ENCODE measurements around the gene CD300C. TPM values are rescaled to one million over a fixed set of nuclear protein-coding genes. Genes with fewer than 3 reads are reported as not detected.
"Not testable (repeated sequence)": the region's sequence is repeated elsewhere in the genome, so short reads cannot be mapped to it uniquely, and the experiment has no call there.

Gene CD300C
- not detected in 2 replicates for total RNA-seq (2012; rRNA removed)

DNA sequence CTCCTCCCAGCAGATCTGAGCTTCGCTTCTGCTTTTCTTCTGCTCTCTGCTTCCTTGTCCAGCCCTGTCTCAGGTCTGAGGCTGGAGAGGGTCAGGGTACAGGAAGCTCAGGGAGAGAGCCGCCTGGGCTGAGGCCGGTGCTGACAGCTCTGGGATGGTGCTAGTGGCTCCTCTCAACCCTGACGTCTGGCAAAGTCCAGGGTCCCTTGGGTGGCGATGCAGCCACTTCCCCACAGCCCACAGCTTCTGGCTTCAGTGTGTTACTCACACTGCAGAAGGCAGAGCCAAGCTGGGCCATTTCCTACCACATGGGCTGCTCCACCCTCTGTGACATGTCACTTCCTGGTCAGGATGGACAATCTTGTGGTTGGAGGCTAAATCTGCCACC, at the start of gene CD300C:
CD300C (minus strand) TSS at position 273 of the 388 bp plus-strand sequence. CDS start 333 bp downstream, outside the sequence.
- Histone ChIP-seq H3K4me2 (ENCODE audit: low read length) (no peak within 1 kb of the TSS), H3K4me3 (ENCODE audit: low read length) (no peak within 1 kb of the TSS), H3K9me3 (replicated peaks; ENCODE audit: low read length) (peaks cover 3% of the 10 kb centered on the region), H3K9ac (ENCODE audit: low read depth, low read length) (no peak within 1 kb of the TSS), H3K27me3 (ENCODE audit: control insufficient read depth, insufficient read depth, low read length) (no peaks in the 10 kb centered on the region), H3K4me1 (ENCODE audit: control insufficient read depth, insufficient read depth, low read length) (no peaks in the 10 kb centered on the region), H3K36me3 (ENCODE audit: insufficient read depth, low read length) (no peaks in the 10 kb centered on the region)

GRCh38 chr17:74595037-74595750, 49.3 kb upstream of the CD300C start:
- Histone ChIP-seq H3K4me1 (ENCODE audit: control insufficient read depth, insufficient read depth, low read length) (no peaks in the 10 kb centered on the region), H3K4me2 (ENCODE audit: low read length) (no peak overlapping the region), H3K27me3 (ENCODE audit: control insufficient read depth, insufficient read depth, low read length) (no peaks in the 10 kb centered on the region)

DNA sequence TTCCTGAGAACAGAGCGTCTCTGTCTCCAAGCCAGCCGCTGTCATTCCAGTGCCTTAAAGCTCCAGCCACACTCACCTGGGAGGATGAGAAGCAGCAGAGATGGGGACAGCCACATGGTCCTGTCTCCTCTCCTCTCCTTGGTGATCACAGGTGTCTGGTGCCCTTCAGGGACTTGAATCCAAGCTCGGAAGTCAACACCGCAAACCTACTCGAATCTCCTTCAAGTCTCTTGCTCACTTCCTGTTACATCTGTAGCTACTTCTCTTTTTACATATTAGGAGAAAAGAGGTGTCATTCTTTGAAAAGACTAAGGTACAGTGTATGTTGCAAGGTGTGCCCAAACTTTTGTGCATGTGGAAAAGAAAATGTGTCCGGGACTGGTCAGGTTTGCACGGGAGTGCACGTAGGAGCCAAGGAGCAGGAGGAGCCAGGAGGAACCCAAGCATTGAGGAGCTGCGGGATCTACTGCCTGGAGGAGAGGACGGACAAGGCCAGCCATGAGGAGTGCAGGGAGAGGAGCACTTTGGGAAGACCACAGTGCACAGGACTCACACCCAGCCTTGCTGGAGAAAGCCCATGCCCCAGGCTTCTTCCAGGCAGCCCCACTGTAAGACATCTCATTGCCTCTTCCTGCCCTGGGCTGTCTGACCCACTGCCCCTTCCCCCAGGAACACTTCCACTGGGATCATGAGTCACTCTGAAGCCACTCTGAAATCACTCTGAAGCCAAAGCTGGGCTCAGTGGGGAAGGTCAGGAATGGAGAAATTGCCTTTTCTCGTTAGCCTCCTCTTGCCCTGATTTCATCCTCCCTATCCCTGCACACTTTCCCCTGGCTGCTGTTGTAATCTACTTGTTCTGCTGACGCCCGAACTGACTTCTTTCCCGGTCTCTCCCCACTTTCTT, 46.4 kb upstream of the CD300C start, which contains the start of gene CD300LD:
CD300LD (minus strand) TSS at position 197 of the 904 bp plus-strand sequence; CDS start at position 116, 81 bp downstream.
- no peak within 1 kb of the TSS for H3K4me3 ChIP-seq (ENCODE audit: low read length)
- no peak within 1 kb of the TSS for H3K4me2 ChIP-seq (ENCODE audit: low read length)
- no peaks in the 10 kb centered on the region for H3K4me1 ChIP-seq (ENCODE audit: control insufficient read depth, insufficient read depth, low read length)
- H3K9ac ChIP-seq (ENCODE audit: low read depth, low read length): no peak within 1 kb of the TSS
- H3K9me3 ChIP-seq (replicated peaks; ENCODE audit: low read length): no peaks in the 10 kb centered on the region
- no peaks in the 10 kb centered on the region for H3K27me3 ChIP-seq (ENCODE audit: control insufficient read depth, insufficient read depth, low read length)
- no peaks in the 10 kb centered on the region for H3K36me3 ChIP-seq (ENCODE audit: insufficient read depth, low read length)

More at GRCh38 chr17:74595037-74595750, 49.3 kb upstream of the CD300C start:
- H3K9me3 ChIP-seq (replicated peaks; ENCODE audit: low read length): no peaks in the 10 kb centered on the region
- no peak overlapping the region for H3K4me3 ChIP-seq (ENCODE audit: low read length)
- H3K36me3 ChIP-seq (ENCODE audit: insufficient read depth, low read length): no peaks in the 10 kb centered on the region
- H3K9ac ChIP-seq (ENCODE audit: low read depth, low read length): no peak overlapping the region

GRCh38 chr17:74591503-74591902, 45.6 kb upstream of the CD300C start:
- Histone ChIP-seq H3K9me3 (replicated peaks; ENCODE audit: low read length) (no peaks in the 10 kb centered on the region), H3K4me1 (ENCODE audit: control insufficient read depth, insufficient read depth, low read length) (no peaks in the 10 kb centered on the region), H3K36me3 (ENCODE audit: insufficient read depth, low read length) (no peaks in the 10 kb centered on the region), H3K27me3 (ENCODE audit: control insufficient read depth, insufficient read depth, low read length) (no peaks in the 10 kb centered on the region), H3K4me2 (ENCODE audit: low read length) (no peak overlapping the region), H3K4me3 (ENCODE audit: low read length) (no peak overlapping the region), H3K9ac (ENCODE audit: low read depth, low read length) (no peak overlapping the region)

- no peak overlapping the region for H3K9ac ChIP-seq (ENCODE audit: low read depth, low read length)
- no peak overlapping the region for H3K4me3 ChIP-seq (ENCODE audit: low read length)
- H3K36me3 ChIP-seq (ENCODE audit: insufficient read depth, low read length): no peaks in the 10 kb centered on the region
- H3K4me2 ChIP-seq (ENCODE audit: low read length): no peak overlapping the region
- H3K4me1 ChIP-seq (ENCODE audit: control insufficient read depth, insufficient read depth, low read length): no peaks in the 10 kb centered on the region
- peaks cover 6% of the 10 kb centered on the region for H3K9me3 ChIP-seq (replicated peaks; ENCODE audit: low read length)
- no peaks in the 10 kb centered on the region for H3K27me3 ChIP-seq (ENCODE audit: control insufficient read depth, insufficient read depth, low read length)
These were observed 39.8 kb upstream of the CD300C start for GRCh38 chr17:74585711-74586110.

DNA sequence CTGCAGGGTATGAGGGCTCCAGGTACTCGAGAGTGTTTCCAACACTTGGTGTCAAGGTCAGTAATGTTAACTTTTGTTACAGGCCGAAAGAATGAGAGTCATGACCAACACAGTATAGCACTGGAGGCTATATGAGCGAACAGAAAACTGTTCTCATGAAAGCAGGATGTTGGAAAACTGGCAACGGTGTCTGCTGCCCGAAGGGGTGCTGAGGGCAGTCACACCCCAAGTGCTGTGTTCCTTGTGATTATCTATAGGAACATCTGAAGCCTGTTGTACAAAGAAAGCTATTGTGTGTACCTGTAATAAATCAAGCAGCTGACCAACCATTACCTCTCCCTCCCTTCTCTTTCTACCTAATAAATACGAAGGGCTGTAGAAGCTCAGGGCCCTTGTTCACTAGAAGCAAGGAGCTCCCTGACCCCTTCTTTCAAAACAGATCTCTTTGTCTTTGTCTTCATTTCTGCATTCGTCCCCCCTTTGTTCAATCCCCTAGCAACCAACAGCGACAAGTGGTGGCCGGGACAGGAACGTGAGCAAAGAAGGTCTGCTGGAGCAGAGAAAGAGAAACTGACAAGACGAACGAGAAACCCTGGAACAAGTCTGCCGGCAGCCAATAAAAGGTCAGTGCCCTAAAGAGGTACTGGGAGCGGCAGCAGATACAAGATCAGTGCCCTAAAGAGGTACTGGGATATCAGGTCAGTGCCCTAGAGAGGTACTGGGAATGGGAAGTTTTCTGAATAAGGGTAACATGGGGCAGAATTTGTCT, 38.6 kb upstream of the CD300C start:
- Histone ChIP-seq H3K4me2 (ENCODE audit: low read length) (no peak overlapping the region), H3K4me1 (ENCODE audit: control insufficient read depth, insufficient read depth, low read length) (no peaks in the 10 kb centered on the region), H3K4me3 (ENCODE audit: low read length) (no peak overlapping the region), H3K36me3 (ENCODE audit: insufficient read depth, low read length) (no peaks in the 10 kb centered on the region), H3K27me3 (ENCODE audit: control insufficient read depth, insufficient read depth, low read length) (no peaks in the 10 kb centered on the region), H3K9ac (ENCODE audit: low read depth, low read length) (no peak overlapping the region), H3K9me3 (replicated peaks; ENCODE audit: low read length) (peaks cover 6% of the 10 kb centered on the region)

DNA sequence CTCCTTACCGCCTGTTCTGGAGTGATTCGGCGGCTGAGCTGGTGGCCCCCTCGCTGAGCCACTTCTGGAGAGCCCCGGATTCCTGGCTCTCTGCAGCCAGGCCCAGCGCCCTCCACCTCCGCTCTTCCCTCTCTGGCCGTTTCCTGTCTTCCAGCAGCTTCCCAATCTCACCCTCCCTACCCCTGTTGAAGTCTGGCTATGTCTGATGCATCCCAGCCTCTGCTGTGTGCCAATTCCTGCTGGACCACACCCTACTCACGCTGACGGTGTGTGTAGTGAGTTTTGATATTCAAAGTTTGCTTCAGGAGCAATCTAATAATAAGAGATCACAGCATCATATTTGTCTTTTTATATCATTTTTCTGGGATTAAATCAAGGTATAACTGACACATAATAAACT, 36.7 kb upstream of the CD300C start:
- no peak overlapping the region for H3K4me2 ChIP-seq (ENCODE audit: low read length)
- no peaks in the 10 kb centered on the region for H3K36me3 ChIP-seq (ENCODE audit: insufficient read depth, low read length)
- H3K4me3 ChIP-seq (ENCODE audit: low read length): no peak overlapping the region
- H3K4me1 ChIP-seq (ENCODE audit: control insufficient read depth, insufficient read depth, low read length): no peaks in the 10 kb centered on the region
- H3K9ac ChIP-seq (ENCODE audit: low read depth, low read length): no peak overlapping the region
- H3K9me3 ChIP-seq (replicated peaks; ENCODE audit: low read length): peaks cover 6% of the 10 kb centered on the region
- no peaks in the 10 kb centered on the region for H3K27me3 ChIP-seq (ENCODE audit: control insufficient read depth, insufficient read depth, low read length)

DNA sequence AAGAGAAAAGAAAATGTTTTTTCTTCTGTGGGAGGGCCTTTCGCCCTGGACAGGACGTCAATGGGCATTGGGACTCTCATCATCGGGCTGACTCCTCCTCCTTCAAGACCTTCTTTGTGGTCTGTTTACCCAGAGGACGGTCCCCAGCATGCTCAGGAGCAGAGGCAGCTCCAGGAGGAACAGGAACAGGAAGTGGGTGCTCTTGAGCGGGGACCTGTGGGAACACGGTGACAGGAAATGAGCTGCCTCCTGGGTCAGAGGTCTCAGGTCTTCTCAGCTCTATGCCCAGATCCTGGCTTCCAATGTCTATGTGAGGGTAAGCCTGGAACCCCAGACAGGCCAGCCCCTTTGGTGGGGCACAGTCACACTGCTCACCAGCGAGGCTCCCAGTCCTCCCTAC, 34.0 kb upstream of the CD300C start:
- Histone ChIP-seq H3K36me3 (ENCODE audit: insufficient read depth, low read length) (no peaks in the 10 kb centered on the region), H3K9ac (ENCODE audit: low read depth, low read length) (no peak overlapping the region), H3K9me3 (replicated peaks; ENCODE audit: low read length) (peaks cover 6% of the 10 kb centered on the region), H3K4me2 (ENCODE audit: low read length) (no peak overlapping the region), H3K4me3 (ENCODE audit: low read length) (no peak overlapping the region), H3K27me3 (ENCODE audit: control insufficient read depth, insufficient read depth, low read length) (no peaks in the 10 kb centered on the region), H3K4me1 (ENCODE audit: control insufficient read depth, insufficient read depth, low read length) (no peaks in the 10 kb centered on the region)

GRCh38 chr17:74578979-74579378, 33.1 kb upstream of the CD300C start:
- Histone ChIP-seq H3K27me3 (ENCODE audit: control insufficient read depth, insufficient read depth, low read length) (no peaks in the 10 kb centered on the region), H3K4me3 (ENCODE audit: low read length) (no peak overlapping the region), H3K9ac (ENCODE audit: low read depth, low read length) (no peak overlapping the region), H3K4me1 (ENCODE audit: control insufficient read depth, insufficient read depth, low read length) (no peaks in the 10 kb centered on the region), H3K36me3 (ENCODE audit: insufficient read depth, low read length) (no peaks in the 10 kb centered on the region), H3K9me3 (replicated peaks; ENCODE audit: low read length) (peaks cover 6% of the 10 kb centered on the region), H3K4me2 (ENCODE audit: low read length) (no peak overlapping the region)

DNA sequence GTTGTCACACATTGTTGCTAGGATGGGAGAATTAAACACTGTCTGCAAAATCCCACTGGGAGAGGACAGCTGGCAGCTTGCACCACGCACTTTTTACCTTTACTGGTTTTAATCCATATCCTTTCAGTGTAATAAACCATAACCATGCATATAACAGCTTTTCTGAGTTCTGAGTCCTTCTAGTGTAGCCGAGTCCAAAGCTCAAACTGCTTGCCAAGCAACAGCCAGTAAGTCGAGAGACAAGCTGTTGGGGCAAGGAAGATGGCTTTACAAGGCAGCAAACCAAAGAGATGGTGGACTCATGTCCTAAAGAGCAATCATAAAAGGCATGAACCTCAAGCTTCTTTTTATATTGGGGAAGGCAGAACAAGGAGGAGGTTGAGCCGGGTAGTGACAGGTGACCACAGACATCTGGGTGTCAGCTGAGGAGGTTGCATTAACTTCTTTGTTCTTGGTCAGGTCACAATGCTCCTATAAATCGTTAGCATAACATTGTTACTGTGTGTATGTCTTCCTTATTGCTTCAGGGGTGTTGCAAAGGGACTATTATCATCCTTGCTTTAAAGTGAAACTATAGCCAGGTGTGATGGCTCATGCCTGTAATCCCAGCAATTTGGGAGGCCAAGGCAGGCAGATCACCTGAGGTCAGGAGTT, 28.7 kb upstream of the CD300C start:
- H3K4me1 ChIP-seq (ENCODE audit: control insufficient read depth, insufficient read depth, low read length): no peaks in the 10 kb centered on the region
- H3K9me3 ChIP-seq (replicated peaks; ENCODE audit: low read length): no peaks in the 10 kb centered on the region
- H3K27me3 ChIP-seq (ENCODE audit: control insufficient read depth, insufficient read depth, low read length): no peaks in the 10 kb centered on the region
- H3K4me3 ChIP-seq (ENCODE audit: low read length): no peak overlapping the region
- no peak overlapping the region for H3K4me2 ChIP-seq (ENCODE audit: low read length)
- no peaks in the 10 kb centered on the region for H3K36me3 ChIP-seq (ENCODE audit: insufficient read depth, low read length)
- no peak overlapping the region for H3K9ac ChIP-seq (ENCODE audit: low read depth, low read length)

- not testable (repeated sequence) for H3K9me3 ChIP-seq (replicated peaks; ENCODE audit: low read length); H3K27me3 ChIP-seq (ENCODE audit: control insufficient read depth, insufficient read depth, low read length); H3K4me2 ChIP-seq (ENCODE audit: low read length); H3K9ac ChIP-seq (ENCODE audit: low read depth, low read length); H3K4me3 ChIP-seq (ENCODE audit: low read length); H3K36me3 ChIP-seq (ENCODE audit: insufficient read depth, low read length); H3K4me1 ChIP-seq (ENCODE audit: control insufficient read depth, insufficient read depth, low read length)
These were observed 27.7 kb upstream of the CD300C start for GRCh38 chr17:74573635-74574034.

Measured in skeletal muscle satellite cell (primary cell).